Measurements from ENCODE around the gene RASA2.

DNA sequence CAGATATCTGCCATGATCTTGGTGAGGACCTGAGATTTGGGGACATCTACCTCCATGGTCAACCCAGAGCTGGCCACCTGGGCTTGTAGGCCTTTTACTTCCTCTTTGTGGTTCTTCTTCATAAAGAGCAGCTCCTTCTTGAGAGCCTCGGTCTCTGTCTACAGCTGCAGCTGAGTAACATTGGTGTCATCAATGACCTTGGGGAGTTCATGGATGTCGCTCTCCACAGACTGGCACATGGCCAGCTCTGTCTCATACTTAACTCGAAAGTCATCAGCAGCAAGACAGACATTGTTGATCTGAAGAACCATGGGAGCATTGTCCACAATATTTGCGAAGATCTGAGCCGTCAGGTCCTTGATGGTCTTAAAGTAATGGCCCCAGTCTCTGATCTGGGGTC, 15.7 kb upstream of the RASA2 start:
- TF ChIP-seq TAF1 (IDR thresholded peaks at IDR 0.05; ENCODE audit: low read depth, low read length) (no peak), POLR2A (IDR thresholded peaks at IDR 0.05; ENCODE audit: low read depth, low read length) (no peak), SPI1 (IDR thresholded peaks at IDR 0.05; ENCODE audit: low read depth, low read length) (no peak), POLR2AphosphoS5 (IDR thresholded peaks at IDR 0.05; ENCODE audit: low read depth, low read length) (no peak), PAX5 (IDR thresholded peaks at IDR 0.05; ENCODE audit: insufficient read depth, low read length, severe bottlenecking) (no peak), POU2F2 (IDR thresholded peaks at IDR 0.05; ENCODE audit: low read depth, low read length) (no peak)
